Upper lobe of left lung (tissue), 6 donors: ENCODE results near the gene RTN4. TPM values are rescaled to one million over a fixed set of nuclear protein-coding genes. Genes with fewer than 3 reads are reported as not detected.

Experiments used
- ATAC-seq, 2 donors: fragments of 200-7000 bp; cut with Tn5 transposase; one replicate each; pipeline ENCODE4 v1.9.1; 2022; ENCODE audit warnings: mild to moderate bottlenecking in 2 of 2, moderate library complexity in 2 of 2; ENCODE audit not compliant: low FRiP score in 2 of 2
- DNase-seq, 2 donors: peaks; one replicate each; pipeline ENCODE4 v3.0.0-alpha.2; 2019 to 2020
- H3K27ac ChIP-seq, 4 donors: fragments of 200-600 bp; sonication (generic); one replicate each; pipeline ENCODE4 v1.5.1; 2016 to 2019
- H3K27me3 ChIP-seq, 4 donors: fragments of 200-600 bp; sonication (generic); one replicate each; pipeline ENCODE4 v1.5.1; 2017 to 2019
- H3K36me3 ChIP-seq, 4 donors: fragments of 200-600 bp; sonication (generic); one replicate each; pipeline ENCODE4 v1.5.1; 2016 to 2019
- H3K4me1 ChIP-seq, 4 donors: fragments of 200-600 bp; sonication (generic); one replicate each; pipeline ENCODE4 v1.5.1; 2018 to 2019
- H3K4me3 ChIP-seq, 4 donors: fragments of 200-600 bp; sonication (generic); one replicate each; pipeline ENCODE4 v1.5.1; 2017 to 2019; ENCODE audit warnings: mild to moderate bottlenecking in 2 of 4, moderate library complexity in 1 of 4
- H3K9me3 ChIP-seq, 4 donors: fragments of 200-600 bp; sonication (generic); one replicate each; pipeline ENCODE4 v1.5.1; 2018 to 2019
- EP300 ChIP-seq, 4 donors: sonication (generic); formaldehyde crosslinking; IDR thresholded peaks; one replicate each; pipeline ENCODE4 v1.5.1; 2017; ENCODE audit warnings: antibody characterized with exemption in 4 of 4, control low read depth in 2 of 4
- POLR2A ChIP-seq, 4 donors: fragments of 450-650 bp; IDR thresholded peaks; one replicate each; pipeline ENCODE4 v1.5.1; 2016 to 2017; ENCODE audit warnings: antibody characterized with exemption in 4 of 4, mild to moderate bottlenecking in 2 of 4
- POLR2AphosphoS5 ChIP-seq, 2 donors: sonication (generic); formaldehyde crosslinking; IDR thresholded peaks; one replicate each; pipeline ENCODE4 v1.5.1; 2017; ENCODE audit warnings: antibody characterized with exemption in 2 of 2
- WGBS, 2 donors: methylation state at CpG; one replicate each; pipeline ENCODE4 v1.1.5; 2017 to 2018; 5-methylcytosine and 5-hydroxymethylcytosine counted together
- total RNA-seq, 6 donors: library from RNA; depleted of rRNA in 4 of 6; stranded (reverse); fragments of >200 nt in 4 of 6; gene quantifications; one replicate each; pipeline versions ENCODE4 v1.1.0 to v1.2.1, GENCODE V29; 2016 to 2021
- TF ChIP-seq, protein P1 (sequence below), 6 experiments: fragments of 450-650 bp in 4 of 6; fragments of 200-600 bp in 2 of 6; sonication (generic) in 2 of 6; IDR thresholded peaks; one replicate each; pipeline ENCODE4 v1.5.1; 2016 to 2019; ENCODE audit warnings: antibody characterized with exemption in 6 of 6
- donor health status: DM: no; HTN: no; CAD: no; lungs with moderate emphysema.
- donor health status: DM: no; HTN: yes; CAD: no; lungs with severe emphysema.

RTN4 gene
- total RNA-seq, 6 donors from 2014 or later: 128 to 345 (median 233) TPM

DNA sequence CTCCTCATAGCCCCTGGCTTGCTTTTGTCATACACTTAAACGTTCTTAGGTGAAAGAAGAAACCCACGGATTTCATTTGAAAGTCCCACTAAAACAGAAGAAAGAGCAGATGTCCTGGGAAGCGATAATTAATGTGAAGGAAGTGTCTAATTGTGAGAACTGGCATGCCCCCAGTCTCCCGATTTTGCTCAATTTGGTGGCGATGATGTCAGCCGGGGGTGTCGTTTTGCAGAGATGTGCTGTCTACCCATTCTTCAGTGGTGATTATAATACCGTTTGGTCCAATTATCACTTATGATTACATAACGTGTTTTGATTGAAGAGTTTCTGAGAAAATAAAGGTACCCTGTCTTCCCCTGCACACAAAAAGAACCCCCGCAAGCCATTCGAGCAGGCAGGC, 103.1 kb downstream of the RTN4 start:
- 83 to 84% methylated on average over 11 of the region's 11 CpGs for WGBS, 2 donors
- Histone ChIP-seq H3K9me3 (no peaks in the 10 kb centered on the region), H3K27ac (no peak overlapping the region), H3K4me3 (no peak overlapping the region), H3K36me3 (no peaks in the 10 kb centered on the region), H3K27me3 (no peaks in the 10 kb centered on the region), H3K4me1 (peaks cover 5 to 13% (median 9%) of the 10 kb centered on the region in 4 donors)
- no peak for DNase-seq
- no peak for ATAC-seq
- TF ChIP-seq POLR2AphosphoS5 (IDR thresholded peaks at IDR 0.05) (no peak), POLR2A (IDR thresholded peaks at IDR 0.05) (no peak), EP300 (IDR thresholded peaks at IDR 0.05) (no peak)
- TF ChIP-seq, protein P1, sequence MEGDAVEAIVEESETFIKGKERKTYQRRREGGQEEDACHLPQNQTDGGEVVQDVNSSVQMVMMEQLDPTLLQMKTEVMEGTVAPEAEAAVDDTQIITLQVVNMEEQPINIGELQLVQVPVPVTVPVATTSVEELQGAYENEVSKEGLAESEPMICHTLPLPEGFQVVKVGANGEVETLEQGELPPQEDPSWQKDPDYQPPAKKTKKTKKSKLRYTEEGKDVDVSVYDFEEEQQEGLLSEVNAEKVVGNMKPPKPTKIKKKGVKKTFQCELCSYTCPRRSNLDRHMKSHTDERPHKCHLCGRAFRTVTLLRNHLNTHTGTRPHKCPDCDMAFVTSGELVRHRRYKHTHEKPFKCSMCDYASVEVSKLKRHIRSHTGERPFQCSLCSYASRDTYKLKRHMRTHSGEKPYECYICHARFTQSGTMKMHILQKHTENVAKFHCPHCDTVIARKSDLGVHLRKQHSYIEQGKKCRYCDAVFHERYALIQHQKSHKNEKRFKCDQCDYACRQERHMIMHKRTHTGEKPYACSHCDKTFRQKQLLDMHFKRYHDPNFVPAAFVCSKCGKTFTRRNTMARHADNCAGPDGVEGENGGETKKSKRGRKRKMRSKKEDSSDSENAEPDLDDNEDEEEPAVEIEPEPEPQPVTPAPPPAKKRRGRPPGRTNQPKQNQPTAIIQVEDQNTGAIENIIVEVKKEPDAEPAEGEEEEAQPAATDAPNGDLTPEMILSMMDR (IDR thresholded peaks at IDR 0.05): no peak

GRCh38 chr2:54946220-54946805, 103.9 kb downstream of the RTN4 start:
- no peak overlapping the region for H3K4me3 ChIP-seq
- TF ChIP-seq, protein P1 (IDR thresholded peaks at IDR 0.05): no peak
- no peak for TF ChIP-seq POLR2A (IDR thresholded peaks at IDR 0.05)
- no peak for TF ChIP-seq POLR2AphosphoS5 (IDR thresholded peaks at IDR 0.05)
- no peak for TF ChIP-seq EP300 (IDR thresholded peaks at IDR 0.05)
- DNase-seq: peak in 1 of 2 donors; percentile 11

DNA sequence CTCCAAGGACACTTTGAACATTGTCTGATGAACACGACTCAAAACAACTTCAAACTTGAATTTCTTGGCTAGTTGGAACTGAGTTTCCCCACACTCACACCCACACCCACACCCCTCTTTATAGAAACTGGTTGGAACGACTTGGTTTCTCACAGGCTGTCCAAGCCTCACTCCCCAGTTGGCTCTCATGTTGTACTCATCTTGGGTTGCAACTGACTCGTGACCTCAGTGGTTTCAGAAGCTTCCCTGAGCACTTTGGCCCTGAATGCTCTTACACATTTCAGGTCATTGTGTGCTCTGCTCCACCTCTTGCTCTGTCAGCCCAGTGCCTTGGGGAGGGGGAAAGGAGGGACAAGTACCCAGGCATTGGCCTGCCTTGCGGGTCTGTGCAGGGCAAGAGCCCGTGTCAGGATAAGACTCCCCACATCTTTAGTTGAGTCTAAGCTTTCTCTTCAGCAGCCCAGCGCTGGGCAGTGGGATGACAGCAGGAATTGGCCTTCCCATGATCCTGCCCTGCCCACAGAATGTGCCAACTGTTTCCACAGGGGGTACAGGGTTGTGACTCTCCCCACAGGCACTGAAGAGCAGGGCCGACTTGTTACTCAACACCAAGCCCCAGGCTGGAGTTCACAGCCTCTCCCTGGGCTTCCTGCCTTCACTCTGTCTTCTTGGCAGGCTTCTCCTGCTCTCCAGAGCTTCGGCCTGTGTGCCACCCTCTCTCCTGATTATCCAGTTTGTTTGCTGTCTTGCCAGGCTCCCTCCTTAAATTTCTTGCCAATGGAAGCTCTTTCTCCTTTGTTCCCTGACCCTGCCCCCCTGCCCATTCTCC, 104.6 kb downstream of the RTN4 start:
- peak overlapping the region in 3 of 4 donors; percentile 66 to 73 (median 72) for H3K27ac ChIP-seq
- H3K27me3 ChIP-seq: no peaks in the 10 kb centered on the region
- H3K4me3 ChIP-seq: no peak overlapping the region
- peak; percentile 56 to 92 for ATAC-seq
- no peaks in the 10 kb centered on the region for H3K9me3 ChIP-seq
- peaks cover 5 to 13% (median 9%) of the 10 kb centered on the region in 4 donors for H3K4me1 ChIP-seq
- TF ChIP-seq POLR2A (IDR thresholded peaks at IDR 0.05): peak in 1 of 4 donors; percentile 14
- no peak for TF ChIP-seq POLR2AphosphoS5 (IDR thresholded peaks at IDR 0.05)
- TF ChIP-seq EP300 (IDR thresholded peaks at IDR 0.05): no peak
- H3K36me3 ChIP-seq: no peaks in the 10 kb centered on the region
- WGBS, 2 donors: 52 to 56% methylated on average over 8 of the region's 8 CpGs
- peak in 1 of 2 donors; percentile 64 for DNase-seq

More at GRCh38 chr2:54946220-54946805, 103.9 kb downstream of the RTN4 start:
- 77 to 88% methylated on average over 9 of the region's 9 CpGs for WGBS, 2 donors
- H3K27ac ChIP-seq: peak overlapping the region in 3 of 4 donors; percentile 66 to 73 (median 72)
- H3K4me1 ChIP-seq: peaks cover 5 to 13% (median 9%) of the 10 kb centered on the region in 4 donors
- ATAC-seq: peak in 1 of 2 donors; percentile 8
- H3K9me3 ChIP-seq: no peaks in the 10 kb centered on the region
- no peaks in the 10 kb centered on the region for H3K36me3 ChIP-seq
- H3K27me3 ChIP-seq: no peaks in the 10 kb centered on the region

- ATAC-seq: no peak
These were observed 105.4 kb downstream of the RTN4 start for GRCh38 chr2:54944724-54945326.

More at GRCh38 chr2:54944724-54945326, 105.4 kb downstream of the RTN4 start:
- 87 to 100% methylated on average over 1 of the region's 1 CpG for WGBS, 2 donors
- H3K36me3 ChIP-seq: no peaks in the 10 kb centered on the region
- no peaks in the 10 kb centered on the region for H3K9me3 ChIP-seq
- H3K4me3 ChIP-seq: no peak overlapping the region
- H3K4me1 ChIP-seq: peaks cover 5 to 13% (median 9%) of the 10 kb centered on the region in 4 donors
- TF ChIP-seq POLR2AphosphoS5 (IDR thresholded peaks at IDR 0.05) (no peak), POLR2A (IDR thresholded peaks at IDR 0.05) (no peak), EP300 (IDR thresholded peaks at IDR 0.05) (no peak)
- TF ChIP-seq, protein P1 (IDR thresholded peaks at IDR 0.05): no peak
- no peak for DNase-seq
- H3K27me3 ChIP-seq: no peaks in the 10 kb centered on the region
- H3K27ac ChIP-seq: no peak overlapping the region
